Esophagus squamous epithelium (tissue), 5 donors: ENCODE data around the gene PGAP3. TPM values are rescaled to one million over a fixed set of nuclear protein-coding genes. Genes with fewer than 3 reads are reported as not detected.

Experiments used
- DNase-seq: peaks from one replicate; lab custom pipeline; 2025; lab: John Stamatoyannopoulos, UW
- H3K27ac ChIP-seq, 4 donors: fragments of 200-600 bp; sonication (generic); one replicate each; pipeline ENCODE4 v1.5.1; 2016 to 2019; ENCODE audit warnings: mild to moderate bottlenecking in 1 of 4
- H3K27me3 ChIP-seq, 4 donors: fragments of 200-600 bp; sonication (generic); 1 replicate in 3 of 4; 2 replicates in 1 of 4; pipeline versions ENCODE4 v1.5.1 to v1.6.0; 2017 to 2021; ENCODE audit warnings: antibody characterized with exemption in 1 of 4
- H3K36me3 ChIP-seq, 3 donors: fragments of 200-600 bp; sonication (generic); one replicate each; pipeline ENCODE4 v1.5.1; 2016 to 2019
- H3K4me1 ChIP-seq, 3 donors: fragments of 200-600 bp; sonication (generic); one replicate each; pipeline ENCODE4 v1.5.1; 2017 to 2019
- H3K4me3 ChIP-seq, 4 donors: fragments of 200-600 bp; sonication (generic); 1 replicate in 3 of 4; 2 replicates in 1 of 4; pipeline ENCODE4 v1.5.1; 2016 to 2019; ENCODE audit warnings: mild to moderate bottlenecking in 2 of 4, moderate library complexity in 1 of 4
- H3K9me3 ChIP-seq, 3 donors: fragments of 200-600 bp; sonication (generic); one replicate each; pipeline ENCODE4 v1.5.1; 2016 to 2019
- CTCF ChIP-seq, 6 experiments: fragments of 450-650 bp in 4 of 6; fragments of 200-600 bp in 2 of 6; sonication (generic) in 2 of 6; IDR thresholded peaks; one replicate each; pipeline ENCODE4 v1.5.1; 2016 to 2019; ENCODE audit warnings: antibody characterized with exemption in 6 of 6, mild to moderate bottlenecking in 4 of 6, moderate library complexity in 4 of 6
- POLR2A ChIP-seq, 4 donors: fragments of 450-650 bp; IDR thresholded peaks; one replicate each; pipeline ENCODE4 v1.6.1; 2017; ENCODE audit warnings: antibody characterized with exemption in 4 of 4, mild to moderate bottlenecking in 4 of 4, moderate library complexity in 3 of 4
- WGBS, 2 donors: methylation state at CpG; one replicate each; pipeline ENCODE4 v1.1.5; 2018; 5-methylcytosine and 5-hydroxymethylcytosine counted together
- intact Hi-C: fragments of 100-400 bp; cut with DNase I; formaldehyde crosslinking; loops from one replicate; pipeline ENCODE4 v1.15.0; 2022
- total RNA-seq, 4 donors: library from RNA; depleted of rRNA; stranded (reverse); fragments of >200 nt; gene quantifications; one replicate each; pipeline ENCODE4 v1.1.0, GENCODE V29; 2016
- donor health status: DM: yes; HTN: yes; CAD: no.

Gene PGAP3
- total RNA-seq, 4 donors from 2014 or later, result 10.7 to 34.2 (median 19.2) TPM

GRCh38 chr17:39677072-39677471 is 10.8 kb downstream of the PGAP3 start:
- WGBS, 2 donors, result 81 to 89% methylated on average over 5 to 6 of the region's 8 CpGs
- Histone ChIP-seq H3K4me1 (peaks cover 20 to 73% (median 33%) of the 10 kb centered on the region in 3 donors), H3K27ac (peak overlapping the region in 3 of 4 donors; percentile 33 to 58 (median 53)), H3K9me3 (no peaks in the 10 kb centered on the region), H3K4me3 (no peak overlapping the region), H3K36me3 (peaks cover 0 to 54% (median 0%) of the 10 kb centered on the region in 3 donors), H3K27me3 (no peaks in the 10 kb centered on the region)
- intact Hi-C loops, result no loop called here
- TF ChIP-seq CTCF (IDR thresholded peaks at IDR 0.05) (no peak), POLR2A (IDR thresholded peaks at IDR 0.05) (no peak)
- DNase-seq, result no peak

GRCh38 chr17:39676198-39676819 is 11.5 kb downstream of the PGAP3 start:
- Histone ChIP-seq H3K36me3 (peaks cover 0 to 49% (median 0%) of the 10 kb centered on the region in 3 donors), H3K27me3 (peaks cover 0 to 4% (median 0%) of the 10 kb centered on the region in 4 donors), H3K4me1 (peaks cover 24 to 81% (median 39%) of the 10 kb centered on the region in 3 donors), H3K4me3 (no peak overlapping the region), H3K9me3 (no peaks in the 10 kb centered on the region), H3K27ac (peak overlapping the region; percentile 42 to 89 (median 81))
- no peak for DNase-seq
- intact Hi-C loops, result no loop called here
- TF ChIP-seq CTCF (IDR thresholded peaks at IDR 0.05), result no peak
- 46 to 59% methylated on average over 4 to 6 of the region's 7 CpGs for WGBS, 2 donors

GRCh38 chr17:39675390-39676082 is 12.3 kb downstream of the PGAP3 start:
- Histone ChIP-seq H3K27ac (peak overlapping the region; percentile 42 to 89 (median 81)), H3K9me3 (no peaks in the 10 kb centered on the region), H3K36me3 (peaks cover 0 to 41% (median 0%) of the 10 kb centered on the region in 3 donors), H3K4me3 (no peak overlapping the region), H3K4me1 (peaks cover 24 to 88% (median 39%) of the 10 kb centered on the region in 3 donors), H3K27me3 (peaks cover 0 to 12% (median 0%) of the 10 kb centered on the region in 4 donors)
- WGBS, 2 donors, result 54 to 67% methylated on average over 6 to 8 of the region's 10 CpGs
- intact Hi-C loops, result no loop called here
- TF ChIP-seq CTCF (IDR thresholded peaks at IDR 0.05), result no peak
- no peak for TF ChIP-seq POLR2A (IDR thresholded peaks at IDR 0.05)
- no peak for DNase-seq

- Histone ChIP-seq H3K27ac (peak overlapping the region; percentile 42 to 89 (median 81)), H3K4me1 (peaks cover 24 to 82% (median 39%) of the 10 kb centered on the region in 3 donors), H3K27me3 (peaks cover 0 to 19% (median 0%) of the 10 kb centered on the region in 4 donors), H3K4me3 (no peak overlapping the region), H3K9me3 (no peaks in the 10 kb centered on the region), H3K36me3 (peaks cover 0 to 34% (median 0%) of the 10 kb centered on the region in 3 donors)
- TF ChIP-seq POLR2A (IDR thresholded peaks at IDR 0.05) (no peak), CTCF (IDR thresholded peaks at IDR 0.05) (no peak)
- 39% methylated on average over 2 of the region's 11 CpGs; no CpG with 5 or more reads in 1 of the 2 donors for WGBS, 2 donors
- intact Hi-C loops, result no loop called here
- no peak for DNase-seq
These were observed 13.0 kb downstream of the PGAP3 start for GRCh38 chr17:39674702-39675389.
